Endothelial cell (in vitro differentiated cells): ENCODE results near the gene PAPOLB. TPM values are rescaled to one million over a fixed set of nuclear protein-coding genes. Genes with fewer than 3 reads are reported as not detected.
A peak's percentile ranks its signal among the peaks of the same experiment; 100 is the strongest.

Experiments used
- DNase-seq: peaks from one replicate; pipeline ENCODE4 v3.0.0; 2021; ENCODE audit warnings: low spot score
- H3K27ac Mint-ChIP-seq: one replicate; pipeline ENCODE4 v1.8.0; 2021; ENCODE audit warnings: mixed read lengths, inconsistent platforms; ENCODE audit not compliant: unreplicated experiment
- H3K27me3 Mint-ChIP-seq: one replicate; pipeline ENCODE4 v1.8.0; 2021; ENCODE audit warnings: mild to moderate bottlenecking, moderate library complexity, mixed read lengths, inconsistent platforms; ENCODE audit not compliant: unreplicated experiment
- H3K36me3 Mint-ChIP-seq: one replicate; pipeline ENCODE4 v1.8.0; 2021; ENCODE audit warnings: mild to moderate bottlenecking, low read depth, mixed read lengths, inconsistent platforms; ENCODE audit not compliant: unreplicated experiment
- H3K4me1 Mint-ChIP-seq: one replicate; pipeline ENCODE4 v1.8.0; 2021; ENCODE audit warnings: mild to moderate bottlenecking, mixed read lengths, inconsistent platforms; ENCODE audit not compliant: unreplicated experiment
- H3K4me3 Mint-ChIP-seq: one replicate; pipeline ENCODE4 v1.8.0; 2021; ENCODE audit warnings: mild to moderate bottlenecking, mixed read lengths, inconsistent platforms; ENCODE audit not compliant: unreplicated experiment
- H3K9me3 Mint-ChIP-seq: one replicate; pipeline ENCODE4 v1.8.0; 2021; ENCODE audit warnings: mixed read lengths, inconsistent platforms; ENCODE audit not compliant: unreplicated experiment
- total RNA-seq: library from RNA; stranded (reverse); fragmentation: NEBNext Ultra II Directional; extraction: Animal tissue kit (Norgen Biotek cat#: 25700); gene quantifications from one replicate; pipeline ENCODE4 v1.2.1, GENCODE V29; 2021; ENCODE audit not compliant: unreplicated experiment
- TF ChIP-seq, protein P1 (sequence below): fragments of 200-600 bp; sonication (generic); IDR thresholded peaks from one replicate; pipeline ENCODE4 v1.5.0; 2021; ENCODE audit warnings: antibody characterized with exemption; ENCODE audit not compliant: unreplicated experiment

Gene PAPOLB
- total RNA-seq, 1 donor from 2014 or later: 0.10 TPM

DNA sequence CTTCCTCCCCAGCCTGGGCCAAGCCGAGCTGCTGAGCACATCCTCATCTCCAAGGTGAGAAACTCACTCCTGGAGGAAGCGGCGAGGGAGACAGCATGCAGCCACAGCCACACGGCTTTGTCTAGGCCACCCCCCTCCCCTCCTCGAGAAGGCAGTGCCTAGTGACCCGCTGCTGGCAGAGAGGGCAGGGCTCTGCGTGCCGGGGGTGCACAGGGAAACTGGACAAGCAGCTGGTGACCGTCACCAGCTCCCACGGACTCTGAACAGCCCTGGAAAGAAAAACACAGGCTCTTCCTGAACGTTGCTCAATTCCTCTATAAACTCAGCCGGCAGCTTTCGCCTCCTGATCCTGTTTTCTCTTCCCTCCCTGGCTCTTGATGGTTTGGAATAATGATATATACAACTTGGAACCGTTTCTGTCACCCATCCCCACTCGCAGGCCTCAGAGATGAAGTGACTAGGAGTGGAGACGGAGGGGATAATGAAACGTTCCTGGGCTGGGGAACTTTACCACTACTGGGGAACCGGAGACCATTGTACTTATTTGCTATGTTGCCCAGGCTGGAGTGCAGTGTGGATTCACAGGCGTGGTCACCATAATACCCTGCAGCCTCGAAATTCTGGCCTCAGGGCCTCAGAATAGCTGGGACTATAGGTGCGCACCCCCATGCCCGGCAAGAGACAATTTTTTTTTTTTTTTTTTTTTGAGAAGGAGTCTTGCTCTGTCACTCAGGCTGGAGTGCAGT lies 19.3 kb downstream of the PAPOLB start:
- no peaks in the 10 kb centered on the region for H3K9me3 Mint-ChIP-seq
- TF ChIP-seq, protein P1, sequence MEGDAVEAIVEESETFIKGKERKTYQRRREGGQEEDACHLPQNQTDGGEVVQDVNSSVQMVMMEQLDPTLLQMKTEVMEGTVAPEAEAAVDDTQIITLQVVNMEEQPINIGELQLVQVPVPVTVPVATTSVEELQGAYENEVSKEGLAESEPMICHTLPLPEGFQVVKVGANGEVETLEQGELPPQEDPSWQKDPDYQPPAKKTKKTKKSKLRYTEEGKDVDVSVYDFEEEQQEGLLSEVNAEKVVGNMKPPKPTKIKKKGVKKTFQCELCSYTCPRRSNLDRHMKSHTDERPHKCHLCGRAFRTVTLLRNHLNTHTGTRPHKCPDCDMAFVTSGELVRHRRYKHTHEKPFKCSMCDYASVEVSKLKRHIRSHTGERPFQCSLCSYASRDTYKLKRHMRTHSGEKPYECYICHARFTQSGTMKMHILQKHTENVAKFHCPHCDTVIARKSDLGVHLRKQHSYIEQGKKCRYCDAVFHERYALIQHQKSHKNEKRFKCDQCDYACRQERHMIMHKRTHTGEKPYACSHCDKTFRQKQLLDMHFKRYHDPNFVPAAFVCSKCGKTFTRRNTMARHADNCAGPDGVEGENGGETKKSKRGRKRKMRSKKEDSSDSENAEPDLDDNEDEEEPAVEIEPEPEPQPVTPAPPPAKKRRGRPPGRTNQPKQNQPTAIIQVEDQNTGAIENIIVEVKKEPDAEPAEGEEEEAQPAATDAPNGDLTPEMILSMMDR: no peak
- peak overlapping the region; percentile 81 for H3K27ac Mint-ChIP-seq
- H3K4me1 Mint-ChIP-seq: peaks cover 6% of the 10 kb centered on the region
- peaks cover 2% of the 10 kb centered on the region for H3K36me3 Mint-ChIP-seq
- peaks cover under 1% of the 10 kb centered on the region for H3K27me3 Mint-ChIP-seq
- DNase-seq: no peak
- H3K4me3 Mint-ChIP-seq: no peak overlapping the region

DNA sequence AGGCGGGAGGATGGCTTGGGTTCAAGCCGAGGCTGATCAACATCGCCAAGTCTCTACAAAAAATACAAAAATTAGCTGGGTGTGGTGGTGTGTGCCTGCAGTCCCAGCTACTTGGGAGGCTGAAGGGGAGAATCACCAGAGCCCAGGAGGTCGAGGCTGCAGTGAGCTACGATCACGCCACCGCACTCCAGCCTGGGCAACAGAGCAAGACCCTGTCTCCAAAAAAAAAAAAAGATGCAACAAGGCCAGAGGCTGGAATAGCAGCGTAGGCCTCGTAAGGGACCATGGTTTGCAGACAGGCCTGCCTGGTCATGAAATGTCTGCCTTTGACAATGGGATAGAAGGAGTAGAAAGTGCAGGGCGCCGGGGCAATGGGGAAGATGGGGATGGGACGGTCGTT lies 20.0 kb downstream of the PAPOLB start:
- H3K9me3 Mint-ChIP-seq: no peaks in the 10 kb centered on the region
- no peak overlapping the region for H3K4me3 Mint-ChIP-seq
- H3K36me3 Mint-ChIP-seq: peaks cover 5% of the 10 kb centered on the region
- H3K4me1 Mint-ChIP-seq: peaks cover 6% of the 10 kb centered on the region
- no peak overlapping the region for H3K27ac Mint-ChIP-seq
- H3K27me3 Mint-ChIP-seq: peaks cover 4% of the 10 kb centered on the region
- TF ChIP-seq, protein P1: no peak
- no peak for DNase-seq

DNA sequence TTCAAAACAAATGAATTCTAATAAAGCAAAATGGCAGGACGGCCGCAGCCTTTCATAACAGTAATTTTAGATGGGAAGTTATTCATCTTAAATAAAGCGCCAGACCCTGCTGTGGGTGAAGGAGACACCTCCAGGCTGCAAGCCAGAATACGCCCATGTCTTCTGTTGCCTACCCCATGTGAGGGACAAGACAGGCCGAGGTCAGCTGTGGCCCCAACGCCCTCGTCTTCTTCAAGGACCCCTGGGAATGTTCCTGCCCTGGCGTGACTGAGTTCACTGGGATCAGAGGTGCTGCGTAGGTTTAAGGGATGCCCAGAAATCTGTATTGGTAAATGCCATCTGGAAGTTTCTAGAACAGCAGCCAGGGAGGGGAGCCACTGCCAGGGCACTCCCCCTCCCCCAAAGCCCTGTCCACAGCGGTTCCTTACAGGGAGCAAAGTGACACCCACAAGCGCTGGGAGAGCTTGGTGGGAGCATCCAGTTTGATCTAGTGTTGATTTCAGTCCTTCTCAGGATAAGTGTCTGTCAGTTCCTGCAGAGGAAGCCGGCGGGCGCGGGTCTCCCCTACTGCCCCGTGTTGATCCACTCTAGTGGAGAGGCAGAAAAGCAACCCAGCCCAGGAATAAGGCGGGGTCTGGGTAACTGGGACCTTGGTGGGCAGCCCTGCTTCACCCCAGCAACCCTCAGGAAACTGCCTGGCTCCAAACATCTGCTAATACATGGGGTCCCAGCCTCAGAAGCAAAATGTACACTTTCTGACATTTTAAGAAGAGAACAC lies 20.6 kb downstream of the PAPOLB start:
- Mint-ChIP-seq H3K27ac (no peak overlapping the region), H3K27me3 (peaks cover 4% of the 10 kb centered on the region), H3K9me3 (no peaks in the 10 kb centered on the region), H3K4me3 (no peak overlapping the region), H3K36me3 (peaks cover 5% of the 10 kb centered on the region), H3K4me1 (peaks cover 6% of the 10 kb centered on the region)
- TF ChIP-seq, protein P1: no peak
- no peak for DNase-seq

DNA sequence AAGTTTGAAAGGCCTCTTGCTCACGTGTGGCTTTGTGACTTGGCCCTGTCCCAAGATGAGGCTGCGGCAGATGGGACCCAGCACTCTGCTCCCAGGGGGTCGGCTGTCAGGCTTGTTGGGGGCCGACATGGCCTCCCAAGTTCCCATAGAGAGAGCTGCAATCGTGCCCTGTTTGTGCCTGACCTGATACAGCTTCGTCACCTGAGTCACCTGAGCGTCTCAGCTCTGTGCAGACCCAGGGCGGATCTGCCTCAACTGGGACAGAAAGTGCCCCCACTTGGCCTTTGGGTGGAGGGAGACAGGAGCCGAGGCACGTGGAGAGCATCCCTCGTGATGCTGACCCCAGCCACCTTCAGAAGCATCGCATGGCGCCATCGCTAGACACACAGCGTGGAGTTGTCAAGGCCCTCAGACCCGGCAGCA lies 21.7 kb downstream of the PAPOLB start:
- H3K4me1 Mint-ChIP-seq: peaks cover 6% of the 10 kb centered on the region
- H3K36me3 Mint-ChIP-seq: peaks cover 5% of the 10 kb centered on the region
- no peak overlapping the region for H3K4me3 Mint-ChIP-seq
- no peak overlapping the region for H3K27ac Mint-ChIP-seq
- DNase-seq: no peak
- H3K27me3 Mint-ChIP-seq: peaks cover 4% of the 10 kb centered on the region
- TF ChIP-seq, protein P1: no peak
- H3K9me3 Mint-ChIP-seq: no peaks in the 10 kb centered on the region
